ENCODE results near the gene ACTL8.

The ACTL8 gene

GRCh38 chr1:17802945-17803344 is 47.8 kb downstream of the ACTL8 start:
- no peak for TF ChIP-seq CTCF (IDR thresholded peaks at IDR 0.05; ENCODE audit: insufficient read depth, low read length)
- no peak for TF ChIP-seq SPI1 (IDR thresholded peaks at IDR 0.05; ENCODE audit: borderline replicate concordance, low read depth)
- no peak for TF ChIP-seq GABPA (IDR thresholded peaks at IDR 0.05; ENCODE audit: low read depth)
- TF ChIP-seq REST (IDR thresholded peaks at IDR 0.05; ENCODE audit: insufficient replicate concordance, low read depth): no peak
- TF ChIP-seq POLR2AphosphoS5 (IDR thresholded peaks at IDR 0.05; ENCODE audit: low read depth): no peak
- Histone ChIP-seq H3K4me3 (replicated peaks; ENCODE audit: insufficient read depth, low read length) (no peak overlapping the region), H3K27ac (replicated peaks) (no peak overlapping the region), H3K27me3 (ENCODE audit: insufficient read depth, poor library complexity, severe bottlenecking) (peaks cover 2% of the 10 kb centered on the region)
- no peak for DNase-seq (ENCODE audit: low read depth in 1 of 2, low spot score in 1 of 2)

- Histone ChIP-seq H3K27me3 (ENCODE audit: insufficient read depth, poor library complexity, severe bottlenecking) (no peaks in the 10 kb centered on the region), H3K27ac (replicated peaks) (no peak overlapping the region), H3K4me3 (replicated peaks; ENCODE audit: insufficient read depth, low read length) (no peak overlapping the region)
- no peak for DNase-seq (ENCODE audit: low read depth in 1 of 2, low spot score in 1 of 2)
- TF ChIP-seq POLR2AphosphoS5 (IDR thresholded peaks at IDR 0.05; ENCODE audit: low read depth) (no peak), CTCF (IDR thresholded peaks at IDR 0.05; ENCODE audit: insufficient read depth, low read length) (no peak), GABPA (IDR thresholded peaks at IDR 0.05; ENCODE audit: low read depth) (no peak), SPI1 (IDR thresholded peaks at IDR 0.05; ENCODE audit: borderline replicate concordance, low read depth) (no peak), REST (IDR thresholded peaks at IDR 0.05; ENCODE audit: insufficient replicate concordance, low read depth) (no peak)
Observed at GRCh38 chr1:17805869-17806684, 50.9 kb downstream of the ACTL8 start.

GRCh38 chr1:17808816-17809215 is 53.7 kb downstream of the ACTL8 start:
- Histone ChIP-seq H3K4me3 (replicated peaks; ENCODE audit: insufficient read depth, low read length) (no peak overlapping the region), H3K27ac (replicated peaks) (no peak overlapping the region), H3K27me3 (ENCODE audit: insufficient read depth, poor library complexity, severe bottlenecking) (no peaks in the 10 kb centered on the region)
- DNase-seq (ENCODE audit: low read depth in 1 of 2, low spot score in 1 of 2): no peak
- TF ChIP-seq CTCF (IDR thresholded peaks at IDR 0.05; ENCODE audit: insufficient read depth, low read length) (no peak), POLR2AphosphoS5 (IDR thresholded peaks at IDR 0.05; ENCODE audit: low read depth) (no peak), GABPA (IDR thresholded peaks at IDR 0.05; ENCODE audit: low read depth) (no peak), SPI1 (IDR thresholded peaks at IDR 0.05; ENCODE audit: borderline replicate concordance, low read depth) (no peak), REST (IDR thresholded peaks at IDR 0.05; ENCODE audit: insufficient replicate concordance, low read depth) (no peak)
